GM19099 (cell line): ENCODE results near the gene CDC42SE1.

ENCODE experiments used
- POLR2A ChIP-seq: IDR thresholded peaks from 3 replicates; pipeline ENCODE4 v1.6.1; 2011; ENCODE audit warnings: low read depth; ENCODE audit not compliant: insufficient read length; ENCODE audit errors: extremely low read depth

Gene CDC42SE1

DNA sequence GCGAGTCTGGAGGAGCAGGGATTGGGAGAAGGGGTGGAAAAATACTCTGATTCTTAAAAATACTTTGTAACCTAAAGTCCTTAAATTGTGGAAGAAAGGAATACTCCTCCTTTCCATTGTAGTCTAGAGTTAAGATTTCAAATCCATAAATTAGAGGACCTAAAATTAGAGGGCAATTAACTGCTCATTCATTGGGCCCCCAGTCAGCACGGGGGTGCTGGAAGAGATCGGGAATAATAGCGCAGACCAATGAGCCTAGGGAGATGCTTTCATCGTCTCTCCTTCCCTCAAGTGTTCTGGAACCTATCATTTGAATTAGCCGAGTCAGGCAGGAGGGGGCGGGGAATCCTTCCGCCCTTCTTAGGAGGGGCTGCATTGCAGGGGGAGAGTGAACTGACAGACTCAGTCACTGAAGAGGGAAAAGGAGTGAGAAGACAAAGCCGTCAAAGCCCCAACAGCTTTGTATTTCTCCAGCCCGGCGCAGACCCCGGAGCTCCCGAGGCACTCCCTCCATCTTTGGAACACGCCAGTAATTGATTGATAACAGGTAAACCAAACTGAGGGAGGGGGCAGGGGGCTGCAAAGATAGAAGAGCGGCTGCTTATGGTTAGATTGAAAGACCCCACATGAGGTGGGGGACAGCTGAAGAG is 710 bp upstream of the CDC42SE1 start, which contains the start of gene MLLT11:
Gene MLLT11 (plus strand): TSS at position 391 of the 650 bp plus-strand sequence. CDS start 6,828 bp downstream, outside the sequence.
- peak; percentile 45 for TF ChIP-seq POLR2A

DNA sequence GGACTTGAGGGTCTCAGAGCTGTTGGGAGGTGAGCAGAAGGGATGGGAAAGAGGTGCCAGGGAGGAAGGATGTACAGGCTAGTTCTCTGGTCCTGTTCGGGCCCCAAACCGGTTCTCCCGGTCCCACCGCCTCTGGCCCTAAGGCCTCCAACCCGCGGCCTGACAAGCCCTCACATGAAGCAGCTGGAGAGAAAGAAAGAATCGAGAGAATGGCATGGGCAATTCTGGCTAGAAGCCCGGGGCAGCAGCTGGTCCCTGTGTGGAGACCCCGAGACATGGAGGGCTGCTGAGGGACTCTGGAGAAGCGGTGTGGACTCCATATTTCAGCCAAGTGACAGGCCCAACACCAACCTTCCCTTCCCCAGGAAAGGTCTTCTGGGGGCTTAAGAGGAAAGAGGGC is 730 bp downstream of the CDC42SE1 start:
- no peak for TF ChIP-seq POLR2A

GRCh38 chr1:151056149-151056548 is 3.3 kb downstream of the CDC42SE1 start:
- no peak for TF ChIP-seq POLR2A

DNA sequence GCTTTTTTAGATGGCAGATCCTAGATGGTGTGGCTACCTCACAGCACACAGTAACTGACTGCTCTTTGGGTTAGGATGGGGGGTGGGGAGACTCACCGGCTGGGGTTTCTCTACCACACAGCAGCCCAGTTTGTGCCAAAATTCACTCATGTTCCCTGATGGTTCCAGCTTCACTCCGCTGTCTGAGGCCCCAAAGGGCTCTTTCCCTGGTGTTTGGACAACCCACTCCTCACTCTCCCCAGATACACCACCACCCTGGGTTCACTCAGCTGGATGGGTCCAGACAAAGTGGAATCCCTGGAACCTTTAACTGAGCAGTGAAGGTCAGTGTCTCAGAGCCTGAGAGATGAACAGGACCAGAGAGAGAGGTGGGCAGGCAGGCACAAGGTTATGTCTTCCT is 3.8 kb downstream of the CDC42SE1 start:
- TF ChIP-seq POLR2A: no peak

DNA sequence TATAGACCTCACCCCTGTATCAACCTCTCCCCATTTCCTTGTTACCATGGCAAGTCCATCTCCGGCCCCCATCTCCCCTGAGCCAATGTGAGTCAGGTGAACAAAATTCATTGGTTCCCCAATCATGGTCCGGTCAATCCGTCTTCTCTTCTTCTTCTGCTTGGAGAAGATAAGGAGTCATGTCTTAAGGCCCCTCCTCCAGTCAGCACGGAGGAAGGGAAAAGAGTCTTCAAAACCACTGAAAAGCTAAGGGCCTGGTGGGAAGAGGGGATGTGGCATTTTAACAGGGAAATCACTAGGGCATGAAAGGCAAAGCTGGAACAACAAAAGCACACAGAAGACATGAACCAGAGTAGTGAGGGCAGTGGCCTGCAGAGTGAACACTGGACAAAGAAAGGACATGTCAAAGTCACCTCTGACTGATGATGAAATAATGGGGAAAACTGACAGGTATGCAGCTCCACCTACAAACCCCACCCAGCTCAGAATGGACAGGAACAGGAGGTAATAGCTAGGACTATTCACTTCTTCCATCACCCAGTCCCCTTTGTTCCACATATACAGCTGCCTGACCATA is 4.4 kb downstream of the CDC42SE1 start:
- TF ChIP-seq POLR2A: no peak

GRCh38 chr1:151051356-151052009 is 7.9 kb downstream of the CDC42SE1 start:
- peak; percentile 9 for TF ChIP-seq POLR2A

DNA sequence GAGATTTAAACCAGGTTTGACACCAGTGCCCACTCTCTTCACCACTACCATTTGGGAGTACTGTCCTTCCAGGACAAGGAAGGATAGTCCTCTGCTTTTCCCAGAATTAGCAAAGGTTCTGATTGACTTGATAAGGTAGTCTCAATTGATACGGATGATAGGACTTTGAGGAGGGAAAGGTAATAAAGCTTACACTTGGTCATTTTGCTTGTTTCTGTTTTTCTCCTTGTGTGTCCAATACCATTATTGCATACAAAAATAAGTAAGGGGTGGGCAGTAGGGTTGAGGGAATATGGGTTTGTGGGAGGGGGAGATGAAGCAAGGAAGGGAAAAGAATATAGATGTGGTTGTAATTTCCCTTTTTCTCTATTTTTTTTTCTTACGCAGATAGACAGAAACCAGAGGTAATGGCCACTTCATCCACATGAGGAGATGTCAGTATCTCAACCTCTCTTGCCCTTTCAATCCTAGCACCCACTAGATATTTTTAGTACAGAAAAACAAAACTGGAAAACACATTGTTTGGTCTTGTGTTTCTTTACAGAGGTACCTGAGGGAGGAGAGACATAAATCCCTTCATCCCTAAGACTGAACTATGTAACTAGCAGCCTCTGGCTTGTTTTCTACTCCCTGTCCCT is 9.3 kb downstream of the CDC42SE1 start:
- TF ChIP-seq POLR2A: no peak

- no peak for TF ChIP-seq POLR2A
Measured at GRCh38 chr1:151049458-151049857, 10.0 kb downstream of the CDC42SE1 start.

DNA sequence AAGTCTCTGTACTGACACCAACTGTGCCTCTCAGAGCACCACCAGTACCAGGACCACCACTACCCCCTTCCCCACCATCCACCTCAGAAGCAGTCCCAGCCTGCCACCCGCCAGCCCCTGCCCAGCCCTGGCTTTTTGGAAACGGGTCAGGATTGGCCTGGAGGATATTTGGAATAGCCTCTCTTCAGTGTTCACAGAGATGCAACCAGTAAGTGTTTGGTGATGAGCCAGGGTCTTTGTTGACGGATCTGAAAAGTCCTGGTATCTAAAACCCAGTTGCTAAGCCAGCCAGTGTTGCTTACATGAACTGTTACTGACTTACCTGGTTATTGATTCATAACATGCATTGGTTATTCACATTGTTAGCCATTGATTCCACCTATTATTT is 10.8 kb downstream of the CDC42SE1 start:
- peak; percentile 16 for TF ChIP-seq POLR2A

- TF ChIP-seq POLR2A: no peak
Measured at GRCh38 chr1:151047925-151048644, 11.3 kb downstream of the CDC42SE1 start.

DNA sequence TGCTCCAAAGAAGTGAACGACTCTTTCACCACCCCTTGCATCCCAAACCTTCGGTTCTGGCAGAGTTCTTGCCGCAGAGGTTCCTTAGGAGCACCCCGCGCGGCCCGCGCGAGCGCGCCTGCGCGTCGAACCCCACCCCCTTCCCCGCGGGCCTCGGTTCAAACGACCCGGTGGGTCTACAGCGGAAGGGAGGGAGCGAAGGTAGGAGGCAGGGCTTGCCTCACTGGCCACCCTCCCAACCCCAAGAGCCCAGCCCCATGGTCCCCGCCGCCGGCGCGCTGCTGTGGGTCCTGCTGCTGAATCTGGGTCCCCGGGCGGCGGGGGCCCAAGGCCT is 11.9 kb downstream of the CDC42SE1 start, which contains the start of gene C1orf56:
Gene C1orf56 (plus strand): TSS at position 161 of the 334 bp plus-strand sequence. CDS start 97 bp downstream, at position 258.
- TF ChIP-seq POLR2A: peak; percentile 63

- no peak for TF ChIP-seq POLR2A
Measured at GRCh38 chr1:151043163-151043562, 16.3 kb downstream of the CDC42SE1 start.

DNA sequence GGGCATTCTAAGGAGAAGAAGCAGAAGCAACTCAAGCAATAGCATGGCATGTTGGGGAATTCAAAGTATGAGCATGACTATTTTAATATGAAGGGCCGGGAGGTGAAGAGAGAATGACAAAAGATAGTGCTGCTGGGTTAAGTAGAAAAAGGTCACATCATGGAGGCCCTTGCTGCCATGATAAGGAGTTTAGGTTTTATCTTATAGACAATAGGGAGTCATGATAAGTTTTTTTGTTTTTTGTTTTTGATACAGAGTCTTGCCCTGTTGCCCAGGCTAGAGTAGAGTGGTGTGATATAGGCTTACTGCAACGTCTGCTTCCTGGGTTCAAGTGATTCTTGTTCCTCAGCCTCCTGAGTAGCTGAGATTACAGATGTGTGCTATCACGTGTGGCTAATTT is 19.9 kb downstream of the CDC42SE1 start:
- no peak for TF ChIP-seq POLR2A

- no peak for TF ChIP-seq POLR2A
Measured at GRCh38 chr1:151037032-151037431, 22.4 kb downstream of the CDC42SE1 start.

DNA sequence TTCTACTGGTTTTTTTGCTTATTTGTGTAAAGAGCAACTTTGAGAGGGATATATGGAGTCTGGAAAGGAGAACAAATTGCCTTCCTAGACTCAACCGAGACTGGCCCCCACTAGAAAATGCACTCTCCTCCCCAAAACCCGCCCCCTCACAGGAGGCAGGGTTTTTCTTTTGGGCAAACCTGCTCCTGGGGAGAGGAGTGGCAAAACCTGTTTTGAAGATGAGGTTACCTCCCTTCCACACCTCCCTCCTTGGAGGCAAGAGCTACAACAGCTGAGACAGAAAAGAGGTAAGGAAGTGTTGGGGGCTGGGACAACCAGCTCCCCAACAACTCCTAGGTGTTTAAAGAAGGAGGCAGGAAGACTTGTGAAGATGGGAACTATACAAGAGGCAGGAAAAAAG is 23.1 kb downstream of the CDC42SE1 start, which contains the start of gene BNIPL:
Gene BNIPL (plus strand): TSS at position 231 of the 400 bp plus-strand sequence. CDS start 140 bp downstream, at position 371.
- no peak for TF ChIP-seq POLR2A
